Neural progenitor cell (in vitro differentiated cells): Measurements from ENCODE around the gene BRD7.

Source experiments
- EZH2 ChIP-seq: fragments of 200-600 bp; sonication (generic); IDR thresholded peaks from 2 replicates; pipeline ENCODE4 v1.6.1; 2017; ENCODE audit warnings: antibody characterized with exemption, mild to moderate bottlenecking, moderate library complexity
- EZH2phosphoT487 ChIP-seq: fragments of 200-600 bp; sonication (generic); IDR thresholded peaks from 2 replicates; pipeline ENCODE4 v1.6.1; 2017; ENCODE audit warnings: antibody characterized with exemption
- TF ChIP-seq, protein P1 (sequence below): fragments of 200-600 bp; sonication (generic); IDR thresholded peaks from 2 replicates; pipeline ENCODE4 v1.5.1; 2017; ENCODE audit warnings: antibody characterized with exemption, mild to moderate bottlenecking

DNA sequence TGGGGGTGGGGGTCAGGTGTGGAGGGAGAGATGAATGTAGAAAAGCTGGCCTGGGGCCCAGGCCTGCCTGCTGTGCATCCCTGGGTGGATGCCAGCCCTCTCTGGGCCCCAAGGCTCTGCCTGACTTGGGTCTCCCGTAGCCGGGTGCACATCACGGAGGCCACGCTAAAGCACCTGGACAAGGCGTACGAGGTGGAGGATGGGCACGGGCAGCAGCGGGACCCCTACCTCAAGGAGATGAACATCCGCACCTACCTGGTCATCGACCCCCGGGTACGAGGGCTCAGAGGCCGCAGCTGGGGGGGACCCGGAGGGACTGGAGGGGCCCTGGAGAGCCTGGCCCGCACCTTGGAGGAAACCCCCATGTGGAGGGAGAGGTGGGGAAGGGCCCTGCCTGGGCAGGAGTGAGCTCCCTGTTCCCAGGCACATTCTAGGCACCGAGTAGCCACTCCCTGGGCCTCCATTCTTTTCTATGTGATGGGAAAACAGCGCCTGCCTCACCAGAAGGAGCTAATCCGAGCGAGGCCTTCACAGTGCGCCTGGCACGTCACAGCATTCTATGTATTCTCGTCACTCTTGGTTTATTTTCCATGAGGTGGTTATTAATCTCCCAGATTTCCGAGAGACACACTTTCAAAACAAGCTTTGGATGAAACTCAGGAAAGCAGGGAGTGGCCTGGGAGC lies 67.7 kb downstream of the BRD7 start:
- TF ChIP-seq, protein P1, sequence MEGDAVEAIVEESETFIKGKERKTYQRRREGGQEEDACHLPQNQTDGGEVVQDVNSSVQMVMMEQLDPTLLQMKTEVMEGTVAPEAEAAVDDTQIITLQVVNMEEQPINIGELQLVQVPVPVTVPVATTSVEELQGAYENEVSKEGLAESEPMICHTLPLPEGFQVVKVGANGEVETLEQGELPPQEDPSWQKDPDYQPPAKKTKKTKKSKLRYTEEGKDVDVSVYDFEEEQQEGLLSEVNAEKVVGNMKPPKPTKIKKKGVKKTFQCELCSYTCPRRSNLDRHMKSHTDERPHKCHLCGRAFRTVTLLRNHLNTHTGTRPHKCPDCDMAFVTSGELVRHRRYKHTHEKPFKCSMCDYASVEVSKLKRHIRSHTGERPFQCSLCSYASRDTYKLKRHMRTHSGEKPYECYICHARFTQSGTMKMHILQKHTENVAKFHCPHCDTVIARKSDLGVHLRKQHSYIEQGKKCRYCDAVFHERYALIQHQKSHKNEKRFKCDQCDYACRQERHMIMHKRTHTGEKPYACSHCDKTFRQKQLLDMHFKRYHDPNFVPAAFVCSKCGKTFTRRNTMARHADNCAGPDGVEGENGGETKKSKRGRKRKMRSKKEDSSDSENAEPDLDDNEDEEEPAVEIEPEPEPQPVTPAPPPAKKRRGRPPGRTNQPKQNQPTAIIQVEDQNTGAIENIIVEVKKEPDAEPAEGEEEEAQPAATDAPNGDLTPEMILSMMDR = no peak
- TF ChIP-seq EZH2 (no peak), EZH2phosphoT487 (no peak)
